Stimulated activated CD4-positive, alpha-beta T cell treated with anti-CD3 and anti-CD28 coated beads, Interleukin-12 subunit alpha, Interleukin-12 subunit beta, amount 100 ng/mL, for 4 hours (primary cell): ENCODE results near the gene SLC2A1.

Experiments used
- DNase-seq: peaks from one replicate; pipeline ENCODE4 v3.0.0-alpha.2; 2020

SLC2A1 gene

DNA sequence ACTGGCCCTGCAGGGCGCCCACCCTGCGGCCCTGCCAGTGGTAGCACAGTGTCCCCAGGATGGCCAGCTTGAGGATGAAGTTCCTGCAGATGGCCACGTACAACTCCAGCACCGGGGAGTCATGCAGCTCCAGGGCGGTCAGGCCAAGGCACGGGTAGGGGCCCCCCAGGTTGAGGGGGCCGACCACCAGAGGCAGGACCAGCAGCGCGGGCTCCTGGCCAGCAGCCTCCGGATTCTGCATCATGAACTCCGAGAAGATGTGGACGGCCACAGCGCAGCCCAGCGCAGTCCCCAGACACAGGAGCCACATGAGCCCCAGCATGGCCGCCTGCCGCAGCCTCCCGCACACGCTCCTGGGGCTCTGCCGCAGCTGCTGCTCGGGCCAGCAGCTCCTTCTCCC is 71.3 kb downstream of the SLC2A1 start:
- DNase-seq = no peak

GRCh38 chr1:42886800-42887199 is 71.9 kb downstream of the SLC2A1 start:
- DNase-seq = no peak

- DNase-seq = no peak
Observed at GRCh38 chr1:42886046-42886739, 72.5 kb downstream of the SLC2A1 start.

- no peak for DNase-seq
Observed at GRCh38 chr1:42880384-42880783, 78.3 kb downstream of the SLC2A1 start.

DNA sequence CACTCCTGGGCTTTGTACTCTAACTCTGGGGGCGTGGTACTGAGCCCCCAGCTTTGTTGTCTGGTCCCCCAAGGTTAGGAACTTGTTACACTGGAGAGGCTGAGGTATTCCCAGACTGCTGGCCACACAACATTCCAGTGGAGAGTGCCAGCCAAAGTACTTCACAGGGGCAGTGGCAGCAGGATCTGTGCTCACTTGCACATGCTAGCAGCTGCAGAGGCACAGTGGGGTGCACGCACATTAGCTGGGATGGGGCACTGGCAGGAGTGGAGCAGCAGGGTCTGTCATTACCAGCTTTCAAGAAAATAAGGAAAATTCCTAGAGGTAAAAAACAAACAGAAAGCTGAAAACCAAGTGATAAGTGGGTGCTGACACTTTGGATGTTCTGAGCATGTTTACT is 81.3 kb downstream of the SLC2A1 start:
- DNase-seq = no peak

DNA sequence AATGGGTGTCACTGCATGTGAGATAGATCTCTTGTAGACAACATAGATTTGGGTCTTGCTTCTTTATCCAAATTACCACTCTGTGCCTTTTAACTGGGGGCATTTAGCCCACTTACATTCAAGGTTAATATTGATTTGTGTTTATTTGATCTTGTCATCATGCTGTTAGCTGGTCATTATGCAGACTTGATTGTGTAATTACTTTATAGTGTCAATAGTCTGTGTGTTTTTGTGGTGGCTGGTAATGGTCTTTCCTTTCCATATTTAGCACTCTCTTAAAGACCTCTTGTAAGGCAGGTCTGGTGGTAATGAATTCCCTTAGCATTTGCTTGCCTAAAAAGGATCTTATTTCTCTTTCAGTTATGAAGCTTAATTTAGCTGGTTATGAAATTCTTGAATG is 82.7 kb downstream of the SLC2A1 start:
- DNase-seq = no peak
